ENCODE measurements around the gene PPP1R3C.

Gene PPP1R3C

GRCh38 chr10:91602449-91602848, 30.4 kb downstream of the PPP1R3C start:
- TF ChIP-seq CTCF (IDR thresholded peaks at IDR 0.05), result no peak
- no peak for DNase-seq (ENCODE audit: low spot score)
- Histone ChIP-seq H3K27ac (peak overlapping the region; percentile 56 to 80), H3K4me3 (no peak overlapping the region)

GRCh38 chr10:91601212-91601611, 31.7 kb downstream of the PPP1R3C start:
- Histone ChIP-seq H3K4me3 (no peak overlapping the region), H3K27ac (peak overlapping the region in 1 of 2 donors; percentile 80)
- no peak for DNase-seq (ENCODE audit: low spot score)
- TF ChIP-seq CTCF (IDR thresholded peaks at IDR 0.05), result no peak

- TF ChIP-seq CTCF (IDR thresholded peaks at IDR 0.05), result no peak
- Histone ChIP-seq H3K27ac (peak overlapping the region; percentile 78 to 93), H3K4me3 (peak overlapping the region; percentile 9)
- DNase-seq (ENCODE audit: low spot score), result no peak
Observed at GRCh38 chr10:91598211-91598977, 34.5 kb downstream of the PPP1R3C start.

GRCh38 chr10:91597197-91597881, 35.5 kb downstream of the PPP1R3C start:
- Histone ChIP-seq H3K27ac (peak overlapping the region; percentile 78 to 93), H3K4me3 (peak overlapping the region; percentile 9)
- TF ChIP-seq CTCF (IDR thresholded peaks at IDR 0.05), result no peak
- no peak for DNase-seq (ENCODE audit: low spot score)

GRCh38 chr10:91596825-91597196, 36.1 kb downstream of the PPP1R3C start:
- no peak for DNase-seq (ENCODE audit: low spot score)
- peak overlapping the region; percentile 9 for H3K4me3 ChIP-seq
- TF ChIP-seq CTCF (IDR thresholded peaks at IDR 0.05), result no peak
- peak overlapping the region; percentile 78 to 93 for H3K27ac ChIP-seq

GRCh38 chr10:91593834-91594233, 39.0 kb downstream of the PPP1R3C start:
- no peak overlapping the region for H3K4me3 ChIP-seq
- no peak for DNase-seq (ENCODE audit: low spot score)
- TF ChIP-seq CTCF (IDR thresholded peaks at IDR 0.05), result no peak
- peak overlapping the region; percentile 92 to 93 for H3K27ac ChIP-seq

GRCh38 chr10:91593366-91593765, 39.5 kb downstream of the PPP1R3C start:
- no peak for TF ChIP-seq CTCF (IDR thresholded peaks at IDR 0.05)
- H3K27ac ChIP-seq, result peak overlapping the region; percentile 92 to 93
- H3K4me3 ChIP-seq, result no peak overlapping the region
- no peak for DNase-seq (ENCODE audit: low spot score)

Data from coronary artery (tissue), 2 donors.